ENCODE results near the gene TNRC18. TPM values are rescaled to one million over a fixed set of nuclear protein-coding genes. Genes with fewer than 3 reads are reported as not detected.
"Not testable (repeated sequence)": the region's sequence is repeated elsewhere in the genome, so short reads cannot be mapped to it uniquely, and the experiment has no call there.

TNRC18 gene
- total RNA-seq, result 10 to 100 TPM; 39.4 to 48.6 TPM

- peaks cover 58% of the 10 kb centered on the region for H3K27me3 Mint-ChIP-seq
- ATAC-seq (no peak), DNase-seq (peak; percentile 43)
- H3K9me3 Mint-ChIP-seq (ENCODE audit: low read depth), result no peaks in the 10 kb centered on the region
- peak within 1 kb of the TSS; percentile 62 for H3K4me3 Mint-ChIP-seq
- H3K27ac Mint-ChIP-seq, result no peak within 1 kb of the TSS
- ChIA-PET CTCF (interaction anchor here (0.8 kb wide), 1 partner anchor 184 kb away, joined by 4 read pairs; no protein-coding TSS in a partner anchor), POLR2A (interaction anchor here (0.6 to 0.7 kb wide), 2 partner anchors 8 to 54 kb away, joined by 4 to 5 read pairs; no protein-coding TSS in a partner anchor)
- H3K36me3 Mint-ChIP-seq (ENCODE audit: low read depth), result no peaks in the 10 kb centered on the region
- peaks cover 36% of the 10 kb centered on the region for H3K4me1 Mint-ChIP-seq
- intact Hi-C loops (cut with DNase I, micrococcal nuclease), result loop anchor here in 1 of 2 experiments (5.0 kb wide), 1 partner anchor 849 kb away; the partner anchor contains the start of gene CYTH3
Observed at GRCh38 chr7:5423306-5423975, at the start of gene TNRC18. Gene TNRC18, minus strand, starts transcription at chr7:5423834. Its CDS starts 2,588 bp downstream, at chr7:5421246.

GRCh38 chr7:5472432-5473315, 49.0 kb upstream of the TNRC18 start:
- Mint-ChIP-seq H3K27ac (no peak overlapping the region), H3K9me3 (ENCODE audit: low read depth) (peaks cover 2% of the 10 kb centered on the region), H3K36me3 (ENCODE audit: low read depth) (no peaks in the 10 kb centered on the region), H3K27me3 (no peaks in the 10 kb centered on the region), H3K4me1 (no peaks in the 10 kb centered on the region), H3K4me3 (no peak overlapping the region)
- ATAC-seq (peak; percentile 30), DNase-seq (peak; percentile 21)
- POLR2A ChIA-PET, result no interaction called here
- intact Hi-C loops (cut with DNase I, micrococcal nuclease), result no loop called here
- CTCF ChIA-PET, result no interaction called here

GRCh38 chr7:5471623-5472022, 48.0 kb upstream of the TNRC18 start:
- H3K9me3 Mint-ChIP-seq (ENCODE audit: low read depth); CTCF ChIA-PET; H3K27ac Mint-ChIP-seq; POLR2A ChIA-PET; H3K4me3 Mint-ChIP-seq; H3K36me3 Mint-ChIP-seq (ENCODE audit: low read depth); H3K4me1 Mint-ChIP-seq; intact Hi-C loops (cut with DNase I, micrococcal nuclease); H3K27me3 Mint-ChIP-seq; ATAC-seq; DNase-seq: not testable (repeated sequence)

- Mint-ChIP-seq H3K9me3 (ENCODE audit: low read depth) (peaks cover 2% of the 10 kb centered on the region), H3K27me3 (no peaks in the 10 kb centered on the region), H3K27ac (no peak overlapping the region), H3K4me1 (no peaks in the 10 kb centered on the region), H3K4me3 (no peak overlapping the region), H3K36me3 (ENCODE audit: low read depth) (no peaks in the 10 kb centered on the region)
- intact Hi-C loops (cut with DNase I, micrococcal nuclease), result no loop called here
- no peak for DNase-seq
- CTCF ChIA-PET, result no interaction called here
- POLR2A ChIA-PET, result no interaction called here
- no peak for ATAC-seq
Observed at GRCh38 chr7:5470816-5471215, 47.2 kb upstream of the TNRC18 start.

- ATAC-seq (no peak), DNase-seq (no peak)
- Mint-ChIP-seq H3K4me3 (no peak overlapping the region), H3K9me3 (ENCODE audit: low read depth) (peaks cover 2% of the 10 kb centered on the region), H3K27ac (no peak overlapping the region), H3K4me1 (no peaks in the 10 kb centered on the region), H3K27me3 (no peaks in the 10 kb centered on the region), H3K36me3 (ENCODE audit: low read depth) (no peaks in the 10 kb centered on the region)
- intact Hi-C loops (cut with DNase I, micrococcal nuclease), result no loop called here
- POLR2A ChIA-PET, result no interaction called here
- CTCF ChIA-PET, result no interaction called here
Observed at GRCh38 chr7:5470167-5470532, 46.5 kb upstream of the TNRC18 start.

GRCh38 chr7:5469375-5470166, 45.9 kb upstream of the TNRC18 start:
- ATAC-seq, result no peak
- DNase-seq, result no peak
- Mint-ChIP-seq H3K27ac (no peak overlapping the region), H3K36me3 (ENCODE audit: low read depth) (no peaks in the 10 kb centered on the region), H3K9me3 (ENCODE audit: low read depth) (peaks cover 2% of the 10 kb centered on the region), H3K4me1 (no peaks in the 10 kb centered on the region), H3K27me3 (no peaks in the 10 kb centered on the region), H3K4me3 (no peak overlapping the region)
- ChIA-PET CTCF (no interaction called here), POLR2A (no interaction called here)
- intact Hi-C loops (cut with DNase I, micrococcal nuclease), result no loop called here

GRCh38 chr7:5467645-5468044, 44.0 kb upstream of the TNRC18 start:
- Mint-ChIP-seq H3K4me3 (no peak overlapping the region), H3K27ac (no peak overlapping the region), H3K36me3 (ENCODE audit: low read depth) (no peaks in the 10 kb centered on the region), H3K9me3 (ENCODE audit: low read depth) (no peaks in the 10 kb centered on the region), H3K27me3 (no peaks in the 10 kb centered on the region), H3K4me1 (no peaks in the 10 kb centered on the region)
- intact Hi-C loops (cut with DNase I, micrococcal nuclease), result no loop called here
- CTCF ChIA-PET, result no interaction called here
- POLR2A ChIA-PET, result interaction anchor here (0.6 kb wide), 1 partner anchor 122 kb away, joined by 4 read pairs; no protein-coding TSS in a partner anchor
- DNase-seq, result no peak
- ATAC-seq, result no peak

- ATAC-seq (no peak), DNase-seq (no peak)
- ChIA-PET CTCF (no interaction called here), POLR2A (no interaction called here)
- Mint-ChIP-seq H3K9me3 (ENCODE audit: low read depth) (no peaks in the 10 kb centered on the region), H3K4me3 (no peak overlapping the region), H3K4me1 (no peaks in the 10 kb centered on the region), H3K27ac (no peak overlapping the region), H3K27me3 (no peaks in the 10 kb centered on the region), H3K36me3 (ENCODE audit: low read depth) (no peaks in the 10 kb centered on the region)
- intact Hi-C loops (cut with DNase I, micrococcal nuclease), result no loop called here
Observed at GRCh38 chr7:5466551-5466950, 42.9 kb upstream of the TNRC18 start.

GRCh38 chr7:5463031-5463430, 39.4 kb upstream of the TNRC18 start:
- H3K27me3 Mint-ChIP-seq, result no peaks in the 10 kb centered on the region
- no peaks in the 10 kb centered on the region for H3K4me1 Mint-ChIP-seq
- no peaks in the 10 kb centered on the region for H3K9me3 Mint-ChIP-seq (ENCODE audit: low read depth)
- ChIA-PET POLR2A (no interaction called here), CTCF (no interaction called here)
- H3K36me3 Mint-ChIP-seq (ENCODE audit: low read depth), result no peaks in the 10 kb centered on the region
- no peak overlapping the region for H3K27ac Mint-ChIP-seq
- no peak overlapping the region for H3K4me3 Mint-ChIP-seq
- DNase-seq, result no peak
- intact Hi-C loops (cut with DNase I, micrococcal nuclease), result no loop called here
- no peak for ATAC-seq

- no peaks in the 10 kb centered on the region for H3K9me3 Mint-ChIP-seq (ENCODE audit: low read depth)
- H3K36me3 Mint-ChIP-seq (ENCODE audit: low read depth), result no peaks in the 10 kb centered on the region
- H3K27me3 Mint-ChIP-seq, result no peaks in the 10 kb centered on the region
- no peak overlapping the region for H3K4me3 Mint-ChIP-seq
- POLR2A ChIA-PET, result interaction anchor here (0.7 kb wide), 1 partner anchor 31 kb away, joined by 3 read pairs; no protein-coding TSS in a partner anchor
- CTCF ChIA-PET, result interaction anchor here (0.6 kb wide), 2 partner anchors 14 to 203 kb away, joined by 3 read pairs; no protein-coding TSS in a partner anchor
- no peaks in the 10 kb centered on the region for H3K4me1 Mint-ChIP-seq
- intact Hi-C loops (cut with DNase I, micrococcal nuclease), result no loop called here
- ATAC-seq (peak; percentile 47), DNase-seq (peak; percentile 19)
- no peak overlapping the region for H3K27ac Mint-ChIP-seq
Observed at GRCh38 chr7:5462216-5462615, 38.6 kb upstream of the TNRC18 start.

GRCh38 chr7:5458921-5459480, 35.4 kb upstream of the TNRC18 start:
- H3K36me3 Mint-ChIP-seq (ENCODE audit: low read depth), result no peaks in the 10 kb centered on the region
- ChIA-PET CTCF (interaction anchor here (0.9 kb wide), 1 partner anchor 35 kb away, joined by 3 read pairs; no protein-coding TSS in a partner anchor), POLR2A (no interaction called here)
- ATAC-seq, result no peak
- no peaks in the 10 kb centered on the region for H3K27me3 Mint-ChIP-seq
- no peaks in the 10 kb centered on the region for H3K9me3 Mint-ChIP-seq (ENCODE audit: low read depth)
- H3K4me3 Mint-ChIP-seq, result no peak overlapping the region
- H3K27ac Mint-ChIP-seq, result no peak overlapping the region
- intact Hi-C loops (cut with DNase I, micrococcal nuclease), result no loop called here
- no peak for DNase-seq
- no peaks in the 10 kb centered on the region for H3K4me1 Mint-ChIP-seq

Measured in activated CD4-positive, alpha-beta T cell treated with anti-CD3 and anti-CD28 coated beads for 36 hours (primary cell).